Brain pericyte (primary cell): Measurements from ENCODE around the gene VPS13D.
A peak's percentile ranks its signal among the peaks of the same experiment; 100 is the strongest.

Experiments
- DNase-seq: peaks from one replicate; pipeline ENCODE4 v3.0.0-alpha.2; 2012; ENCODE audit warnings: low read depth, low spot score

Gene VPS13D

GRCh38 chr1:12229835-12230548 is at the start of gene VPS13D:
Gene VPS13D (plus strand): TSS chr1:12230030. CDS start chr1:12234267, 4,237 bp downstream.
- no peak for DNase-seq

GRCh38 chr1:12180315-12180714 is 49.5 kb upstream of the VPS13D start:
- DNase-seq: no peak

DNA sequence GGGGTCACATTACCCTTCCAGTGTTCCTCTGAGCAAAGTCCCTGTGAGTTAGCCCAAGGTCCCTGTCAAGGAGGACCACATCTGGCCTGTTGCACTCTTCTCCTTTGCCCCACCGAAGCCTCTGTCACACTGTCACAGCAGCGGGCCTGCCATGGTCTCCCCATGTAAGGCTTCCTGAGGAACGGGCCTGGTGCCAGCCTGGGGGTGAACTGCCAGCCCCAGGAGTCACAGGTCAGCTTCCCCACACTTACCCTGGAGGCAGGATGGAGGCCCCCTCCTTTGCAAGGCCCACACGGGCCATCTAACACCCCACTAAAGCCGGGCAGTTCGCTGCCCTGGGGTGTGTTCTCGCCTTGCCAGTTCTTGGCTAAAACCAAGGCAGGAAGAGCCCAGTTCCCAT is 48.9 kb upstream of the VPS13D start:
- DNase-seq: no peak

DNA sequence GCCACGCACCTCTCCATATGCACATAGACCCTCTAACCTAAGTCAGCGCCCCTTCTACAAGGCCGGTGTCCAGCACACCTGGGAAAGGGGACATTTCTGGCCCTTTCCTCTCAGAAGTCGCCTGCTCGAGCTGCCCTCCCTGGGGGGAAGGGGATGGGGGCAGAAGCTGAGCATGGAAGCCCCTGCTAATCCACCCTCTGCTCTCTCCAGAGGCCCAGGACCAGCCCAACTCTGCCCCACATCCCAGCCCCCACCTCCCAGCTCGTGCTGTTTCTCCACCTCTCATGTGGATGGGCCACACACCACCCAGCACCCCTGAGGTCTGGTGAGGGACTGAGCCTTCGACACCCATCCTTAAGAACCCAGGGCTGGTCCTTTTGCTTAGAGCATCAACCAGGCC is 48.3 kb upstream of the VPS13D start:
- DNase-seq: no peak

GRCh38 chr1:12182410-12182984 is 47.3 kb upstream of the VPS13D start:
- DNase-seq: no peak

GRCh38 chr1:12183095-12183794 is 46.6 kb upstream of the VPS13D start:
- DNase-seq: no peak

GRCh38 chr1:12184008-12184681 is 45.7 kb upstream of the VPS13D start:
- peak; percentile 83 for DNase-seq

- DNase-seq: no peak
These were observed 44.6 kb upstream of the VPS13D start for GRCh38 chr1:12185036-12185917.

GRCh38 chr1:12185918-12186678 is 43.7 kb upstream of the VPS13D start:
- no peak for DNase-seq

GRCh38 chr1:12186679-12186985 is 43.2 kb upstream of the VPS13D start:
- no peak for DNase-seq

DNA sequence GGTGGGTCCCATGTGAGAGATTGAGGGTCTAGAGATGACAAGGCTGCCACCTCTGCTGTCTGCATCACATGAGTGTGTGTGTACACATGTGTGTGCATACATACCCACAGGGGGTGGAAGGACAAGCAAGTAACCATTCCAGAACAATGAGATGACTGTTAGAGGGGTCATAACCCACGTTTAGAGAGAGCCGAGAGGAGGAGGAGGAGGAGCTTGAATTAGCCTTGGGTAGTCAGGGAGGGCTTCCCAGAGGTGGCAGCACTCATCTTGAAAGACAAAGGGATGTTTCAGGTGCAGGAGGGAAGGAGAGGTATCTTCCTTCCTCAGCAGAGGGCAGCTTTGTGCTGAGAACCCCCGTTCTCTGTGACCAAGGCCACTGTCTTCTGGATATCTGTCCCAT is 41.7 kb upstream of the VPS13D start:
- DNase-seq: no peak

- DNase-seq: no peak
These were observed 41.0 kb upstream of the VPS13D start for GRCh38 chr1:12188657-12189327.

GRCh38 chr1:12189328-12189682 is 40.5 kb upstream of the VPS13D start:
- no peak for DNase-seq

DNA sequence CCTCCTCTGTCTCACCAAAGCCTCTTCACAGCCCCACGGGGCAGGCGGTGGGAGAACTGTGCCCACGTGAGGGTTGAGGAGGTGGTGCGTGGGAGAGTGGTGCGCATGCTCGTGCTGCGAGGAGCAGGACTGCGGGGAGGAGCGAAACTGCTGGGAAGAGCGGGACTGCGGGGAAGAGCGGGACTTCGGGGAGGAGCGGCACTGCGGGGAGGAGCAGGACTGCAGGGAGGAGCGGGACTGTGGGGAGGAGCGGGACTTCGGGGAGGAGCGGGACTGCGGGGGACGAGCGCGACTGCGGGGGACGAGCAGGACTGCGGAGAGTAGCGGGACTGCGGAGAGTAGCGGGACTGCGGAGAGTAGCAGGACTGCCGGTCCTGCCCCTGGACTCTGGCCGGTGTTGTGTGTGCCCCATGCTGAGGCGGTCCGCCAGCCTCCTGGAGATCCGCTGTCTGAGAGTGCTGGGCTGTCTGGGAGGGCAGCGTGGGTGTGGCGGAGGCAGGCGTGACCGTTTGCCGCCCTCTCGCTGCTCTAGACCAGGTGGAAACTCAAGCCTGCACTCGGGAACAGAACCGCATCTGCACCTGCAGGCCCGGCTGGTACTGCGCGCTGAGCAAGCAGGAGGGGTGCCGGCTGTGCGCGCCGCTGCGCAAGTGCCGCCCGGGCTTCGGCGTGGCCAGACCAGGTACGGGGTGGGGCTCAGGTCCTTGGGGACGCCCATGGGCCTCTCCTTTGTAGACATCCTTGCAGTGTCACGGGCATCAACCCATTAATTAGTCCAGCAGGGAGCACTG is 38.4 kb upstream of the VPS13D start:
- no peak for DNase-seq

GRCh38 chr1:12194666-12195216 is 35.1 kb upstream of the VPS13D start:
- no peak for DNase-seq

- no peak for DNase-seq
These were observed 34.4 kb upstream of the VPS13D start for GRCh38 chr1:12195416-12195815.

DNA sequence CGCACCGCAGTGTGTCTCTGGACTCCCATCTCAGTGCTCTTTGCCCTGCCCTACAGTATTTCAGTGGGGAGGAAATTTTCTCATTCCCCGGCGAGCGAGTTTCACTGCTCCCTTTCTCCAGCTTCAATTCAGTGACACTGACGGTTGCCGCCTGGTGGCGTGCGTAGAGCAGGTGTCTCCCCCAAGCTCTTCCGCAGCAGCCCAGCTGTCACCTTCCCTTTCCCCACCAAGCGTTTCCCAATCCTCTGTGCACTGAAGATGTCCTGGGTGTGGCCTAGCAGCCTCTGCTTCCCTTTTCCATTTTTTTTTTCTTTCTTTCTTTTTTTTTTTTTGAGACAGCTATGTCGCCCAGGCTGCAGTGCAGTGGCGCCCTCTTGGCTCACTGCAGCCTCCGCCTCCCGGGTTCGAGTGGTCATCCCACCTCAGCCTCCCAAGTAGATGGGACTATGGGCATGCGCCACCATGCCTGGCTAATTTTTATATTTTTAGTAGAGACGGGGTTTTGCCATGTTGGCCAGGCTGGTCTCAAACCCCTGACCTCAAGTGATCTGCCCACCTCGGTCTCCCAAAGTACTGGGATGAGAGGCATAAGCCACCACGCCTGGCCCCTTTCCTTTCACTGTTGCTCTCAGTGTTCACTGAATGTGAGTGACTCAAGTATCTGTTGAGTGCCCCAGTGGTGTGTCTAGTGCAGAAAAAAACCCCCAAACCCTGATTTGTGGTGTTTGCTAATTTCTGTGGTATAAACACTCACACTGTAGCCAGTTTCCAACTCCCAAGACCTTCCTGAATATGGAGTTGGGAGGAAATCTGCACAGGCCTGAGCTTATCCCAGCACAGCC is 33.0 kb upstream of the VPS13D start:
- DNase-seq: no peak

- DNase-seq: no peak
These were observed 32.3 kb upstream of the VPS13D start for GRCh38 chr1:12197483-12197880.
